Activated CD4-positive, alpha-beta T cell treated with anti-CD3 and anti-CD28 coated beads, Interleukin-2, amount 50 U/mL, for 24 hours (primary cell): Measurements from ENCODE around the gene TMEM135.

ENCODE experiments used
- DNase-seq, 2 donors: peaks; one replicate each; pipeline ENCODE4 v3.0.0-alpha.2; 2020; ENCODE audit warnings: low read depth in 1 of 2, low spot score in 1 of 2

TMEM135 gene

GRCh38 chr11:87298155-87298554, 260.4 kb downstream of the TMEM135 start:
- DNase-seq = no peak

- no peak for DNase-seq
Measured at GRCh38 chr11:87299041-87299481, 261.3 kb downstream of the TMEM135 start.

- no peak for DNase-seq
Measured at GRCh38 chr11:87300640-87301380, 263.1 kb downstream of the TMEM135 start.

GRCh38 chr11:87301785-87302540, 264.2 kb downstream of the TMEM135 start:
- DNase-seq = no peak

- no peak for DNase-seq
Measured at GRCh38 chr11:87304412-87304811, 266.7 kb downstream of the TMEM135 start.

GRCh38 chr11:87306262-87306851, 268.6 kb downstream of the TMEM135 start:
- no peak for DNase-seq

- DNase-seq = no peak
Measured at GRCh38 chr11:87307101-87307500, 269.4 kb downstream of the TMEM135 start.

GRCh38 chr11:87315229-87315628, 277.5 kb downstream of the TMEM135 start:
- DNase-seq = no peak

- no peak for DNase-seq
Measured at GRCh38 chr11:87316491-87316890, 278.8 kb downstream of the TMEM135 start.

GRCh38 chr11:87317441-87317840, 279.7 kb downstream of the TMEM135 start:
- no peak for DNase-seq

GRCh38 chr11:87320123-87320522, 282.4 kb downstream of the TMEM135 start:
- no peak for DNase-seq

GRCh38 chr11:87322568-87322967, 284.8 kb downstream of the TMEM135 start:
- DNase-seq = no peak

GRCh38 chr11:87323899-87324298, 286.2 kb downstream of the TMEM135 start:
- no peak for DNase-seq

GRCh38 chr11:87324817-87325489, 287.2 kb downstream of the TMEM135 start:
- no peak for DNase-seq

GRCh38 chr11:87325490-87325872, 287.7 kb downstream of the TMEM135 start:
- DNase-seq = no peak

GRCh38 chr11:87326594-87326993, 288.9 kb downstream of the TMEM135 start:
- no peak for DNase-seq

GRCh38 chr11:87329172-87329571, 291.4 kb downstream of the TMEM135 start:
- no peak for DNase-seq

GRCh38 chr11:87330187-87330601, 292.5 kb downstream of the TMEM135 start:
- DNase-seq = no peak

- no peak for DNase-seq
Measured at GRCh38 chr11:87331273-87331672, 293.5 kb downstream of the TMEM135 start.

GRCh38 chr11:87338046-87338639, 300.4 kb downstream of the TMEM135 start:
- DNase-seq = no peak

GRCh38 chr11:87339416-87339815, 301.7 kb downstream of the TMEM135 start:
- DNase-seq = no peak
